GM19372 (cell line): Measurements from ENCODE around the gene ESYT1.

ENCODE experiments used
- ATAC-seq: cut with Tn5 transposase; IDR thresholded peaks from one replicate; pipeline ENCODE4 v1.9.1; 2021; ENCODE audit warnings: mild to moderate bottlenecking, low read depth, moderate library complexity; ENCODE audit not compliant: unreplicated experiment

ESYT1 gene

GRCh38 chr12:56128670-56129205 is 671 bp downstream of the ESYT1 start:
- no peak for ATAC-seq

- ATAC-seq, result peak; percentile 37
Observed at GRCh38 chr12:56129206-56129941, 1.3 kb downstream of the ESYT1 start.

- no peak for ATAC-seq
Observed at GRCh38 chr12:56129942-56130495, 2.0 kb downstream of the ESYT1 start.

- ATAC-seq, result no peak
Observed at GRCh38 chr12:56130876-56131275, 2.8 kb downstream of the ESYT1 start.

GRCh38 chr12:56134897-56135296 is 6.8 kb downstream of the ESYT1 start:
- ATAC-seq, result no peak

GRCh38 chr12:56137853-56138571 is 9.9 kb downstream of the ESYT1 start:
- ATAC-seq, result no peak

GRCh38 chr12:56141946-56142784 is 14.1 kb downstream of the ESYT1 start:
- ATAC-seq, result no peak

- no peak for ATAC-seq
Observed at GRCh38 chr12:56143217-56143616, 15.2 kb downstream of the ESYT1 start.

- no peak for ATAC-seq
Observed at GRCh38 chr12:56143870-56144269, 15.8 kb downstream of the ESYT1 start.

- no peak for ATAC-seq
Observed at GRCh38 chr12:56145217-56145616, 17.1 kb downstream of the ESYT1 start.

GRCh38 chr12:56146492-56147460 is 18.7 kb downstream of the ESYT1 start:
- no peak for ATAC-seq

GRCh38 chr12:56150563-56150962 is 22.5 kb downstream of the ESYT1 start:
- ATAC-seq, result no peak

- peak; percentile 37 for ATAC-seq
Observed at GRCh38 chr12:56151672-56152131, 23.6 kb downstream of the ESYT1 start.

- ATAC-seq, result peak; percentile 94
Observed at GRCh38 chr12:56152132-56152755, 24.2 kb downstream of the ESYT1 start, which contains the start of gene MYL6B. TSS of gene MYL6B (plus strand) at chr12:56152587. CDS start at chr12:56153919, 1,332 bp downstream.

GRCh38 chr12:56152756-56153677 is 24.9 kb downstream of the ESYT1 start:
- no peak for ATAC-seq

GRCh38 chr12:56153678-56154065 is 25.6 kb downstream of the ESYT1 start:
- ATAC-seq, result no peak

GRCh38 chr12:56154246-56154771 is 26.2 kb downstream of the ESYT1 start:
- ATAC-seq, result no peak
